ENCODE data around the gene WWC1. TPM values are rescaled to one million over a fixed set of nuclear protein-coding genes. Genes with fewer than 3 reads are reported as not detected.

Gene WWC1
- polyA plus RNA-seq, 4 donors: 22.8 to 65.1 (median 37.9) TPM

DNA sequence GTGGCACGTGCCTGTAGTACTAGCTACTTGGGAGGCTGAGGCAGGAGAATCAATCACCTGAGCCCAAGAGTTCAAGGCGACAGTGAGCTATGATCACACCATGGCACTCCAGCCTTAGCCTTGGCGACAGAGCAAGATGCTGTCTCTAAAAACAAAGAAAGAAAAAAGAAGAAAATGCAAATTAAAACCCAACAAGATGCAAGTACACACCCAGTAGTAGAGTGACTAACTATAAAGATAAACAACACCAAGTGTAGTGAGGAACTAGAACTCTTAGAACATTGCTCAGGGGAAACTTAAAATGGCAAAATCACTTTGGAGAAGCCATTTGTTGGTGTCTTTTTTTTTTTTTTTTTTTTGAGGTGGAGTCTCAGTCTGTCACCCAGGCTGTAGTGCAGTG lies 160.1 kb downstream of the WWC1 start:
- Histone ChIP-seq H3K36me3 (ENCODE audit: control insufficient read depth in 3 of 3, insufficient read depth in 2 of 3, low read depth in 1 of 3, low read length in 3 of 3) (peaks cover 0 to 56% (median 26%) of the 10 kb centered on the region in 3 donors), H3K4me1 (ENCODE audit: control insufficient read depth in 3 of 3, insufficient read depth in 2 of 3, low read depth in 1 of 3, low read length in 2 of 3) (no peaks in the 10 kb centered on the region), H3K27ac (ENCODE audit: low read depth in 1 of 3, low read length in 2 of 3) (no peak overlapping the region), H3K9me3 (ENCODE audit: control insufficient read depth in 2 of 2, insufficient read depth in 1 of 2, low read depth in 1 of 2, low read length in 1 of 2) (no peaks in the 10 kb centered on the region), H3K27me3 (ENCODE audit: control insufficient read depth in 3 of 3, insufficient read depth in 3 of 3, low read length in 3 of 3) (no peaks in the 10 kb centered on the region), H3K4me3 (ENCODE audit: low read depth in 1 of 3, low read length in 3 of 3) (no peak overlapping the region)
- DNase-seq (no peak), FAIRE-seq (no peak)
- WGBS, 3 donors: 86 to 95% (median 89%) methylated on average over 3 of the region's 3 CpGs

DNA sequence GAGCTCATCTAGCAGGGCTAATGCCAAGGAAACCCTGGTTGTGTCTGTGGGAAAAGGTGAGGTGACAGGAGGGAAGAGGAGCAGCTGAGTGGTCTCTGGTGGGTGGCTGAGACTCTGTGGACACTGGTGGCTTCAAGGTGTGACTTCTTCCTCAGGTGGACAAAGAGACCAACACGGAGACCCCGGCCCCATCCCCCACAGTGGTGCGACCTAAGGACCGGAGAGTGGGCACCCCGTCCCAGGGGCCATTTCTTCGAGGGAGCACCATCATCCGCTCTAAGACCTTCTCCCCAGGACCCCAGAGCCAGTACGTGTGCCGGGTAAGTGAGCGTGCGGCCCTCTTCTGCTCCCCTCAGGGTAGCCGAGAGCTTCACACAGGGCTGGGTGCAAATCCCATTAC lies 163.8 kb downstream of the WWC1 start:
- Histone ChIP-seq H3K4me3 (ENCODE audit: low read depth in 1 of 3, low read length in 3 of 3) (no peak overlapping the region), H3K27ac (ENCODE audit: low read depth in 1 of 3, low read length in 2 of 3) (no peak overlapping the region), H3K4me1 (ENCODE audit: control insufficient read depth in 3 of 3, insufficient read depth in 2 of 3, low read depth in 1 of 3, low read length in 2 of 3) (no peaks in the 10 kb centered on the region), H3K27me3 (ENCODE audit: control insufficient read depth in 3 of 3, insufficient read depth in 3 of 3, low read length in 3 of 3) (no peaks in the 10 kb centered on the region), H3K9me3 (ENCODE audit: control insufficient read depth in 2 of 2, insufficient read depth in 1 of 2, low read depth in 1 of 2, low read length in 1 of 2) (peaks cover 0 to 6% of the 10 kb centered on the region in 2 donors), H3K36me3 (ENCODE audit: control insufficient read depth in 3 of 3, insufficient read depth in 2 of 3, low read depth in 1 of 3, low read length in 3 of 3) (peaks cover 0 to 68% (median 22%) of the 10 kb centered on the region in 3 donors)
- FAIRE-seq: no peak
- WGBS, 3 donors: 90 to 95% (median 93%) methylated on average over 12 of the region's 12 CpGs
- no peak for DNase-seq

DNA sequence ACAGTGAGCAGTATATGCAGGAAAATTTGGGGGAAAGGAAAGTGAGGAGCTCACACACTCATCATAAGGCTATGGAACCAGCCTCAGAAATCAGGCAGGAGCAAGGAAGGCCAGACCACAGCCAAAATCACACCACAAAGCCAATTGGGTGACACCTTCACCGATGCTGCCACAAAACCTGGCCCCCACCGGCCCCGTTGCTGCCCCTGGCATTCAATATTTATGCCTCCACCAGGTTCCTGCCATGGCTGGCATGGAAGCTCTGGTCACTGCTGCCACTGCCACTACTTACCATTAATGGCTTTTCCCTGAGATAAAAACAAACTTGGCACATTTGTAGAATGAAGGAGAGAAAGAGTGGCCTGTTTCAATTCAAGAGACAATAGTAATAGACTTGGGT lies 166.1 kb downstream of the WWC1 start:
- H3K4me1 ChIP-seq (ENCODE audit: control insufficient read depth in 3 of 3, insufficient read depth in 2 of 3, low read depth in 1 of 3, low read length in 2 of 3): no peaks in the 10 kb centered on the region
- WGBS, 3 donors: 92 to 98% (median 94%) methylated on average over 3 of the region's 3 CpGs
- no peak for FAIRE-seq
- peaks cover 0 to 78% (median 21%) of the 10 kb centered on the region in 3 donors for H3K36me3 ChIP-seq (ENCODE audit: control insufficient read depth in 3 of 3, insufficient read depth in 2 of 3, low read depth in 1 of 3, low read length in 3 of 3)
- H3K4me3 ChIP-seq (ENCODE audit: low read depth in 1 of 3, low read length in 3 of 3): no peak overlapping the region
- no peak for DNase-seq
- peaks cover 0 to 6% of the 10 kb centered on the region in 2 donors for H3K9me3 ChIP-seq (ENCODE audit: control insufficient read depth in 2 of 2, insufficient read depth in 1 of 2, low read depth in 1 of 2, low read length in 1 of 2)
- H3K27me3 ChIP-seq (ENCODE audit: control insufficient read depth in 3 of 3, insufficient read depth in 3 of 3, low read length in 3 of 3): no peaks in the 10 kb centered on the region
- H3K27ac ChIP-seq (ENCODE audit: low read depth in 1 of 3, low read length in 2 of 3): no peak overlapping the region

DNA sequence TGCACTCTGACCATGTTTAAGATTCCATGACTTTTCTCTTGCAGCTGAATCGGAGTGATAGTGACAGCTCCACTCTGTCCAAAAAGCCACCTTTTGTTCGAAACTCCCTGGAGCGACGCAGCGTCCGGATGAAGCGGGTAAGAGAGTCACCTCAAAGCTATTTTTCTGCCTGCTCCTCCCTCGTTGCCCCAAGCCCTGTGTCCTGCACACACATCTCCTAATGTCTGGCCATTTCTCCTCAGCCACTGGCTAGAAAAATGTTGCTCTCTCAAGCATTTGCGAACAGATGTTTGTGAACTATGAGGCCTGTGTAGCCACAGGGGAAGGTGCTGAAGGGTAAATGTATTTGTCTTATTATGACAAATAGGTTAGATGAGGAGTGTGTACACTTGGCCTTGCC lies 169.2 kb downstream of the WWC1 start:
- FAIRE-seq (no peak), DNase-seq (no peak)
- Histone ChIP-seq H3K27ac (ENCODE audit: low read depth in 1 of 3, low read length in 2 of 3) (no peak overlapping the region), H3K36me3 (ENCODE audit: control insufficient read depth in 3 of 3, insufficient read depth in 2 of 3, low read depth in 1 of 3, low read length in 3 of 3) (peaks cover 0 to 82% (median 15%) of the 10 kb centered on the region in 3 donors), H3K4me3 (ENCODE audit: low read depth in 1 of 3, low read length in 3 of 3) (no peak overlapping the region), H3K9me3 (ENCODE audit: control insufficient read depth in 2 of 2, insufficient read depth in 1 of 2, low read depth in 1 of 2, low read length in 1 of 2) (peaks cover 0 to 6% of the 10 kb centered on the region in 2 donors), H3K4me1 (ENCODE audit: control insufficient read depth in 3 of 3, insufficient read depth in 2 of 3, low read depth in 1 of 3, low read length in 2 of 3) (no peaks in the 10 kb centered on the region), H3K27me3 (ENCODE audit: control insufficient read depth in 3 of 3, insufficient read depth in 3 of 3, low read length in 3 of 3) (no peaks in the 10 kb centered on the region)
- WGBS, 3 donors: 93 to 97% (median 94%) methylated on average over 9 of the region's 9 CpGs

DNA sequence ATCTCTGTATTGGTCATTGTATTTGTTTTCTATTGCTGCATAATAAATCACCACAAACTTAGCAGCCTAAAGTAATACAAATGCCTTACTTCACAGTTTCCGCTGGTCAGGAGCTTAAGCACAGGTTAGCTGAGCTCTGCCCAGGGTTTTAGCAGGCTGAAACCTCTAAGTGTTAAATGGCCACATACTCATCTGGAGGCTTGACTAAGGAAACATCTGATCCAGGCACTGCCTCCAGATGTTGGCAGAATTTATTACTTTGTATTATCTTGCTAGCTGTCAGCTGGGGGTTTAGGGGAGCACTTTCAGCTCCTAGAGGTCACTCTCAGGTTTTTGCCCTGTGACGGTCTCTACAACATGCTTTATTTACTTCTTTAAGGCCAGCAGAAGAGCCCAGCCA lies 171.6 kb downstream of the WWC1 start:
- H3K4me1 ChIP-seq (ENCODE audit: control insufficient read depth in 3 of 3, insufficient read depth in 2 of 3, low read depth in 1 of 3, low read length in 2 of 3): no peaks in the 10 kb centered on the region
- peaks cover 0 to 79% (median 21%) of the 10 kb centered on the region in 3 donors for H3K36me3 ChIP-seq (ENCODE audit: control insufficient read depth in 3 of 3, insufficient read depth in 2 of 3, low read depth in 1 of 3, low read length in 3 of 3)
- H3K27me3 ChIP-seq (ENCODE audit: control insufficient read depth in 3 of 3, insufficient read depth in 3 of 3, low read length in 3 of 3): no peaks in the 10 kb centered on the region
- H3K27ac ChIP-seq (ENCODE audit: low read depth in 1 of 3, low read length in 2 of 3): no peak overlapping the region
- WGBS, 3 donors: 91 to 96% (median 91%) methylated on average over 2 of the region's 2 CpGs
- no peak overlapping the region for H3K4me3 ChIP-seq (ENCODE audit: low read depth in 1 of 3, low read length in 3 of 3)
- DNase-seq: no peak
- no peaks in the 10 kb centered on the region for H3K9me3 ChIP-seq (ENCODE audit: control insufficient read depth in 2 of 2, insufficient read depth in 1 of 2, low read depth in 1 of 2, low read length in 1 of 2)
- FAIRE-seq: no peak

DNA sequence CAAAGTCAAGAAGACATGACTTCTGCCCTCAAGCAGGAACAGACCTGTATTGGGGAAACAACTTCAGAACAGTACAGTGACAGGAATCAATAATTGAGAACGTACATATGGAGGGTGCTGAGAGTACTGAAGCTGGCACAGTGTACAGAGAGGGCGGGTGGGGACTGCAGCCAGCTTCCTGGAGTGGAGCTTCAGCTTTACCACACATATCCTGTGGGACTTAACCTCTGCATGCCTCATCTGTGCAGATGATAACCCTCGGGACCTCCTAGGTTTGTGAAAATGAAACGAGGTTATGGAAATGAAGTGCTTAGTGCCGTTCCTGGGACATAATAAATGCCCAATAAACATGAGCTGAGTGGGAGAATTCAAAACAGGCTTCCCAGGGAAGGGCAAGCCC lies 172.8 kb downstream of the WWC1 start:
- Histone ChIP-seq H3K27ac (ENCODE audit: low read depth in 1 of 3, low read length in 2 of 3) (peak overlapping the region in 1 of 3 donors; percentile 12), H3K36me3 (ENCODE audit: control insufficient read depth in 3 of 3, insufficient read depth in 2 of 3, low read depth in 1 of 3, low read length in 3 of 3) (peaks cover 0 to 77% (median 19%) of the 10 kb centered on the region in 3 donors), H3K4me3 (ENCODE audit: low read depth in 1 of 3, low read length in 3 of 3) (no peak overlapping the region), H3K9me3 (ENCODE audit: control insufficient read depth in 2 of 2, insufficient read depth in 1 of 2, low read depth in 1 of 2, low read length in 1 of 2) (no peaks in the 10 kb centered on the region), H3K27me3 (ENCODE audit: control insufficient read depth in 3 of 3, insufficient read depth in 3 of 3, low read length in 3 of 3) (no peaks in the 10 kb centered on the region), H3K4me1 (ENCODE audit: control insufficient read depth in 3 of 3, insufficient read depth in 2 of 3, low read depth in 1 of 3, low read length in 2 of 3) (no peaks in the 10 kb centered on the region)
- DNase-seq (no peak), FAIRE-seq (no peak)
- 59 to 79% (median 62%) methylated on average over 5 of the region's 5 CpGs for WGBS, 3 donors

DNA sequence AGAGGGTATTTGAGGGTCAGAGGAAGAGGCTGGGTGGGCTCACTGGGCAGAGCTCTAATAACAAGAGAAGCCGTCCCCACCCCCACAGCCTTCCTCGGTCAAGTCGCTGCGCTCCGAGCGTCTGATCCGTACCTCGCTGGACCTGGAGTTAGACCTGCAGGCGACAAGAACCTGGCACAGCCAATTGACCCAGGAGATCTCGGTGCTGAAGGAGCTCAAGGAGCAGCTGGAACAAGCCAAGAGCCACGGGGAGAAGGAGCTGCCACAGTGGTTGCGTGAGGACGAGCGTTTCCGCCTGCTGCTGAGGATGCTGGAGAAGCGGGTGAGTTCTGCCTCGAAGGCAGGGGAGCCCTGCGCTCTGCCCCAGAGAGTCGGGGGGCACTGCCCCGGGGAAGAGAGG lies 173.2 kb downstream of the WWC1 start:
- H3K27ac ChIP-seq (ENCODE audit: low read depth in 1 of 3, low read length in 2 of 3): no peak overlapping the region
- 95 to 99% (median 97%) methylated on average over 20 of the region's 20 CpGs for WGBS, 3 donors

DNA sequence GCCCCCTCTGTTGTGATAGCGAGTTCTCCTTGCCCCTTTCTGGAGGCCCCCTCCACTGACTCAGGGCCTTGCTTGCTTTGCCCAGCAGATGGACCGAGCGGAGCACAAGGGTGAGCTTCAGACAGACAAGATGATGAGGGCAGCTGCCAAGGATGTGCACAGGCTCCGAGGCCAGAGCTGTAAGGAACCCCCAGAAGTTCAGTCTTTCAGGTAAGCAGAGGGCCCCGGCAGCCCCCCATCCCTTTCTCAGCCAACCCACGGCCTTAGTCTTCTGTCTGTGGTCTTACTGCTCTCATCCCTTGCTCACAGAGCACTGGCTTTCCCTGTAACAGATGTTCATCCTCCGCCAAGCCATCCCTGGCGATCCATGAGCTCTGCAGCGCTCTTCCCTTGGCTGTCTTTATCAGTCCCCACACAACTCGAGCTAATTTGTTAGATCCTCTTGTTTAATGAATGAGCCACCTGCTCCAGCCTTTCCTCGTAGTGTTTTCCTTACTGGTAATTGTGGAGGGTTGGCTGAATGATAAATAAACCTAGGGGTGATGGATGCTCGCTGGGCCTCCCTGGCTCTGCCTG lies 176.4 kb downstream of the WWC1 start:
- no peak for FAIRE-seq
- WGBS, 3 donors: 81 to 87% (median 85%) methylated on average over 12 of the region's 12 CpGs

More for the DNA sequence above, 173.2 kb downstream of the WWC1 start:
- Histone ChIP-seq H3K4me3 (ENCODE audit: low read depth in 1 of 3, low read length in 3 of 3) (no peak overlapping the region), H3K27me3 (ENCODE audit: control insufficient read depth in 3 of 3, insufficient read depth in 3 of 3, low read length in 3 of 3) (no peaks in the 10 kb centered on the region), H3K4me1 (ENCODE audit: control insufficient read depth in 3 of 3, insufficient read depth in 2 of 3, low read depth in 1 of 3, low read length in 2 of 3) (no peaks in the 10 kb centered on the region), H3K36me3 (ENCODE audit: control insufficient read depth in 3 of 3, insufficient read depth in 2 of 3, low read depth in 1 of 3, low read length in 3 of 3) (peaks cover 0 to 76% (median 23%) of the 10 kb centered on the region in 3 donors), H3K9me3 (ENCODE audit: control insufficient read depth in 2 of 2, insufficient read depth in 1 of 2, low read depth in 1 of 2, low read length in 1 of 2) (no peaks in the 10 kb centered on the region)
- DNase-seq (no peak), FAIRE-seq (no peak)

DNA sequence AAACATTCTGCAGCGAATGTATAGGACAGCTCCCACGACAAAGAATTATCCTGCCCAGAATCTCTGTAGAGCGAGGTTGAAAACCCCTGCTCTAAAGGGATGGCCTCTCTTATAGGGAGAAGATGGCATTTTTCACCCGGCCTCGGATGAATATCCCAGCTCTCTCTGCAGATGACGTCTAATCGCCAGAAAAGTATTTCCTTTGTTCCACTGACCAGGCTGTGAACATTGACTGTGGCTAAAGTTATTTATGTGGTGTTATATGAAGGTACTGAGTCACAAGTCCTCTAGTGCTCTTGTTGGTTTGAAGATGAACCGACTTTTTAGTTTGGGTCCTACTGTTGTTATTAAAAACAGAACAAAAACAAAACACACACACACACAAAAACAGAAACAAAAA lies 177.4 kb downstream of the WWC1 start:
- DNase-seq (no peak), FAIRE-seq (no peak)
- 88 to 96% (median 96%) methylated on average over 8 of the region's 8 CpGs for WGBS, 3 donors
- Histone ChIP-seq H3K27me3 (ENCODE audit: control insufficient read depth in 3 of 3, insufficient read depth in 3 of 3, low read length in 3 of 3) (no peaks in the 10 kb centered on the region), H3K9me3 (ENCODE audit: control insufficient read depth in 2 of 2, insufficient read depth in 1 of 2, low read depth in 1 of 2, low read length in 1 of 2) (no peaks in the 10 kb centered on the region), H3K27ac (ENCODE audit: low read depth in 1 of 3, low read length in 2 of 3) (no peak overlapping the region), H3K36me3 (ENCODE audit: control insufficient read depth in 3 of 3, insufficient read depth in 2 of 3, low read depth in 1 of 3, low read length in 3 of 3) (peaks cover 0 to 63% (median 21%) of the 10 kb centered on the region in 3 donors), H3K4me1 (ENCODE audit: control insufficient read depth in 3 of 3, insufficient read depth in 2 of 3, low read depth in 1 of 3, low read length in 2 of 3) (no peaks in the 10 kb centered on the region), H3K4me3 (ENCODE audit: low read depth in 1 of 3, low read length in 3 of 3) (no peak overlapping the region)

More for the DNA sequence above, 176.4 kb downstream of the WWC1 start:
- no peak overlapping the region for H3K27ac ChIP-seq (ENCODE audit: low read depth in 1 of 3, low read length in 2 of 3)
- H3K36me3 ChIP-seq (ENCODE audit: control insufficient read depth in 3 of 3, insufficient read depth in 2 of 3, low read depth in 1 of 3, low read length in 3 of 3): peaks cover 0 to 67% (median 21%) of the 10 kb centered on the region in 3 donors
- H3K4me3 ChIP-seq (ENCODE audit: low read depth in 1 of 3, low read length in 3 of 3): no peak overlapping the region
- DNase-seq: no peak
- no peaks in the 10 kb centered on the region for H3K27me3 ChIP-seq (ENCODE audit: control insufficient read depth in 3 of 3, insufficient read depth in 3 of 3, low read length in 3 of 3)
- no peaks in the 10 kb centered on the region for H3K4me1 ChIP-seq (ENCODE audit: control insufficient read depth in 3 of 3, insufficient read depth in 2 of 3, low read depth in 1 of 3, low read length in 2 of 3)
- no peaks in the 10 kb centered on the region for H3K9me3 ChIP-seq (ENCODE audit: control insufficient read depth in 2 of 2, insufficient read depth in 1 of 2, low read depth in 1 of 2, low read length in 1 of 2)

All from small intestine (tissue), 7 donors.